Spleen (tissue), 11 donors: ENCODE measurements around the gene TACC3. TPM values are rescaled to one million over a fixed set of nuclear protein-coding genes. Genes with fewer than 3 reads are reported as not detected.

Experiments
- DNase-seq: peaks from one replicate; pipeline ENCODE4 v3.0.0-alpha.2; 2020
- H3K27ac ChIP-seq, 8 donors: fragments of 200-600 bp; sonication (generic) in 7 of 8; 1 replicate in 4 of 8; 2 replicates in 4 of 8; pipeline versions ENCODE4 v1.5.0 to v1.8.0; 2016 to 2021; ENCODE audit warnings: inconsistent platforms in 4 of 8, mild to moderate bottlenecking in 4 of 8, moderate library complexity in 1 of 8
- H3K27me3 ChIP-seq, 7 donors: fragments of 200-600 bp; sonication (generic) in 6 of 7; replicated peaks in 1 of 7; 1 replicate in 4 of 7; 2 replicates in 3 of 7; pipeline versions ENCODE4 v1.5.0 to v1.8.0; 2016 to 2021; ENCODE audit warnings: inconsistent platforms in 3 of 7, mild to moderate bottlenecking in 1 of 7
- H3K36me3 ChIP-seq, 6 donors: fragments of 200-600 bp; sonication (generic) in 5 of 6; 1 replicate in 4 of 6; 2 replicates in 2 of 6; pipeline versions ENCODE4 v1.5.0 to v1.8.0; 2016 to 2021; ENCODE audit warnings: inconsistent platforms in 2 of 6
- H3K4me1 ChIP-seq, 6 donors: fragments of 200-600 bp; sonication (generic) in 5 of 6; 1 replicate in 3 of 6; 2 replicates in 3 of 6; pipeline versions ENCODE4 v1.5.0 to v1.8.0; 2016 to 2021; ENCODE audit warnings: inconsistent platforms in 3 of 6
- H3K4me3 ChIP-seq, 8 donors: fragments of 200-600 bp; sonication (generic) in 7 of 8; 1 replicate in 4 of 8; 2 replicates in 4 of 8; pipeline versions ENCODE4 v1.5.0 to v1.8.0; 2016 to 2021; ENCODE audit warnings: inconsistent platforms in 4 of 8, mild to moderate bottlenecking in 4 of 8, moderate library complexity in 2 of 8
- H3K9me3 ChIP-seq, 8 donors: fragments of 200-600 bp; sonication (generic) in 7 of 8; 1 replicate in 4 of 8; 2 replicates in 4 of 8; pipeline versions ENCODE4 v1.5.0 to v1.8.0; 2016 to 2021; ENCODE audit warnings: inconsistent platforms in 4 of 8
- POLR2A ChIP-seq, 3 donors: fragments of 450-650 bp; IDR thresholded peaks; one replicate each; pipeline ENCODE4 v1.5.1; 2017; ENCODE audit warnings: antibody characterized with exemption in 3 of 3, mild to moderate bottlenecking in 1 of 3
- POLR2AphosphoS5 ChIP-seq, 3 donors: sonication (generic); formaldehyde crosslinking; IDR thresholded peaks; one replicate each; pipeline ENCODE4 v1.5.1; 2017; ENCODE audit warnings: antibody characterized with exemption in 3 of 3
- WGBS, 5 donors: extraction: QIAGEN DNeasy Blood & Tissue Kit in 3 of 5; methylation state at CpG; one replicate each; pipeline versions ENCODE4 v1.1.5 to v1.1.7; 2013 to 2018; 5-methylcytosine and 5-hydroxymethylcytosine counted together
- intact Hi-C: fragments of 100-400 bp; cut with DNase I; formaldehyde crosslinking; loops from one replicate; pipeline ENCODE4 v1.15.0; 2023; ENCODE audit warnings: low total_unique reads
- polyA plus RNA-seq, 3 donors: library from polyadenylated mRNA; stranded (reverse); fragments of 200-250 nt; gene quantifications; one replicate each; pipeline ENCODE4 v1.2.1, GENCODE V29; 2013
- total RNA-seq, 7 donors: library from RNA; depleted of rRNA in 3 of 7; stranded (reverse); fragments of >200 nt in 3 of 7; fragmentation: NEBNext Ultra II Directional in 4 of 7; extraction: Animal tissue kit (Norgen Biotek cat#: 25700) in 4 of 7; gene quantifications; one replicate each; pipeline versions ENCODE4 v1.1.0 to v1.2.1, GENCODE V29; 2016 to 2021
- TF ChIP-seq, protein P1 (sequence below), 11 experiments: fragments of 200-600 bp in 7 of 11; fragments of 450-650 bp in 4 of 11; sonication (generic) in 4 of 11; IDR thresholded peaks in 8 of 11; conservative IDR thresholded peaks in 3 of 11; 1 replicate in 7 of 11; 2 replicates in 4 of 11; pipeline versions ENCODE4 v1.4.0 to v1.8.0; 2016 to 2021; ENCODE audit warnings: antibody characterized with exemption in 11 of 11, inconsistent platforms in 4 of 11, mild to moderate bottlenecking in 1 of 11
- donor health status: healthy with polysubstance abuse.
- donor health status: DM: no; HTN: no; CAD: no; lungs with moderate emphysema.
- donor health status: DM: no; HTN: no; CAD: no.
- donor health status: Bipolar disorder and iron deficiency.
- donor health status: healthy.
- donor health status: DM: no; HTN: no; CAD: no.
- donor health status: DM: yes; HTN: yes; CAD: no.

Gene TACC3
- total and polyA plus RNA-seq, 10 donors, result 33.3 to 84.4 (median 53.4) TPM

DNA sequence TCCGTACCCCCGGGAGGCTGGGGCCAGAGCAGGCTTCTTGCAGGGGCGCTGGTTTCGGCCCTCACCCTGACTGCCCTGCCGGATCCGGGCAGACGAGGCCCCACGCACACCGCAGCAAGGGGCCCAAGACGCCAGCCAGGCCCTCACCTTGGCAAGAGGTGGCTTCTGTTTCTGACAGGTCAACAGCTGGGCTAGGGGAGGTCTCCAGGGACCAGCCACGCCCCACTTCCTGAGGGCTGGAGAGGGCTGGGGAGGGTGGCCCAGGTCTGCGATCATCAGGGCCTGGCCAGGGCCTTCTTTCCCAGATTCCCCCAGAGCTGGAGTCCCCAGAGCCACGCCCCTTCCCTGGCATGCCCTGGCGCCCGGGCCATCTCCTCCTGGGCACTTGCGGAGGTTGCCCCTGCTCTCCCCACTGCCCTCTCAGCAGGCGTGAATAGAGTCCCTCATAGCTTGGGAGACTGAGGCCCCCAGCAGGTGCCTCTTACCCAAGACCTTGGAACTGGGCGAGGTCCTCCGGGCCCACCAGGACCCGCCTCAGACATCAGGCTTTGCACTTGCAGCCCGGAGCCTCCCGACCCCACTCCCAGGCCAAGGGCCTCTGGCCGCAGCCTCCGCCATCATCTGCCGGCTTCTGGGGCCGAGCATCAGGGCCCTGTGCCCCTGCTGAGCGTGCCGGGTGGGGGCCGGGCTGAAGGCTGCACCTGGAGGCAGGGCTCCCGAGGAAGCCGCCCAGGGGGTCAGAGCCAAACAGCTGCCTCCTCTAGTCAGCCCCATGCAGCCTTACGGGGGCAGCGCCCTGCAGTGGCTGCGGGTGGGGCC, 65.4 kb downstream of the TACC3 start:
- H3K4me3 ChIP-seq, result no peak overlapping the region
- peaks cover 0 to 20% (median 7%) of the 10 kb centered on the region in 6 donors for H3K4me1 ChIP-seq
- intact Hi-C loops, result no loop called here
- H3K27ac ChIP-seq, result no peak overlapping the region
- TF ChIP-seq POLR2AphosphoS5 (IDR thresholded peaks at IDR 0.05), result no peak
- H3K27me3 ChIP-seq, result peaks cover 0 to under 1% (median 0%) of the 10 kb centered on the region in 7 donors
- no peaks in the 10 kb centered on the region for H3K9me3 ChIP-seq
- DNase-seq, result no peak
- no peaks in the 10 kb centered on the region for H3K36me3 ChIP-seq
- 83 to 89% (median 87%) methylated on average over 16 to 34 of the region's 34 CpGs for WGBS, 5 donors

DNA sequence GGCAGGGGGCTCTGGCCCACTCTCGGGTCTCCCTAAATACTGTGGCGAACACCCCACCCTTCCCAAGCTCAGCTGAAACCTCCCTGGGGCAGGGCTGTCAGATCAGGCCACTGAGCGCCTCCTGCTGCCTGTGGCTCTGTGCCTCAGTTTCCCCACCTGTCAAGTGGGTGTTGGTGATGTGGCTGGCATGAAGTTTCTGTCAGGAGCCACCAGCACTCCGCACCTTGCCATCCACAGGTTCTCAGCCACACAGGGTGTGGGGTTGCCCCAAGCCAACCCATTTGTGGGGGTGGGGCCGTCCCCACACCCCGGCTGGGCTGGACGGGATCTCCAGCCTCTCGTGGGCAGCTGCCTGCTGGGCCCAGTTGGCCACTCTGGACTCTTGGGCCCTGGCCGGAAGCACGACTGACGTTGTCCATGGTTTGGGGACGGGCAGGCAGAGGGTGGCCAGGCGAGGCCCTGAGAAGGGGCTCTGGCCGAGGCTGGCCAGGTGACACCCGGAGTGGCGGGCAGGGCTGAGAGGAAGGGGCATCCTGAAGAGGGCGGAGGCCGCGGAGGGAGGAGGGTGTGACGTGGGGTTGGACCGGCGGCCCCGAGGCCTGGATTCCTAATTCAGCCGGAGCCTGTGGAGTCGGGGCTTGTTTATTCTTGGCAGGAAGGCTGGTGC, 66.2 kb downstream of the TACC3 start:
- no peak for TF ChIP-seq POLR2A (IDR thresholded peaks at IDR 0.05)
- TF ChIP-seq, protein P1, sequence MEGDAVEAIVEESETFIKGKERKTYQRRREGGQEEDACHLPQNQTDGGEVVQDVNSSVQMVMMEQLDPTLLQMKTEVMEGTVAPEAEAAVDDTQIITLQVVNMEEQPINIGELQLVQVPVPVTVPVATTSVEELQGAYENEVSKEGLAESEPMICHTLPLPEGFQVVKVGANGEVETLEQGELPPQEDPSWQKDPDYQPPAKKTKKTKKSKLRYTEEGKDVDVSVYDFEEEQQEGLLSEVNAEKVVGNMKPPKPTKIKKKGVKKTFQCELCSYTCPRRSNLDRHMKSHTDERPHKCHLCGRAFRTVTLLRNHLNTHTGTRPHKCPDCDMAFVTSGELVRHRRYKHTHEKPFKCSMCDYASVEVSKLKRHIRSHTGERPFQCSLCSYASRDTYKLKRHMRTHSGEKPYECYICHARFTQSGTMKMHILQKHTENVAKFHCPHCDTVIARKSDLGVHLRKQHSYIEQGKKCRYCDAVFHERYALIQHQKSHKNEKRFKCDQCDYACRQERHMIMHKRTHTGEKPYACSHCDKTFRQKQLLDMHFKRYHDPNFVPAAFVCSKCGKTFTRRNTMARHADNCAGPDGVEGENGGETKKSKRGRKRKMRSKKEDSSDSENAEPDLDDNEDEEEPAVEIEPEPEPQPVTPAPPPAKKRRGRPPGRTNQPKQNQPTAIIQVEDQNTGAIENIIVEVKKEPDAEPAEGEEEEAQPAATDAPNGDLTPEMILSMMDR (IDR thresholded peaks at IDR 0.05 in 8 of 11, conservative IDR thresholded peaks at IDR 0.05 in 3 of 11), result no peak
- no peak for TF ChIP-seq POLR2AphosphoS5 (IDR thresholded peaks at IDR 0.05)
- Histone ChIP-seq H3K4me1 (peaks cover 0 to 22% (median 7%) of the 10 kb centered on the region in 6 donors), H3K9me3 (no peaks in the 10 kb centered on the region), H3K36me3 (no peaks in the 10 kb centered on the region), H3K27ac (no peak overlapping the region), H3K27me3 (peaks cover 0 to 8% (median 0%) of the 10 kb centered on the region in 7 donors), H3K4me3 (no peak overlapping the region)
- intact Hi-C loops, result no loop called here
- WGBS, 5 donors, result 54 to 83% (median 73%) methylated on average over 18 to 25 of the region's 25 CpGs
- no peak for DNase-seq

DNA sequence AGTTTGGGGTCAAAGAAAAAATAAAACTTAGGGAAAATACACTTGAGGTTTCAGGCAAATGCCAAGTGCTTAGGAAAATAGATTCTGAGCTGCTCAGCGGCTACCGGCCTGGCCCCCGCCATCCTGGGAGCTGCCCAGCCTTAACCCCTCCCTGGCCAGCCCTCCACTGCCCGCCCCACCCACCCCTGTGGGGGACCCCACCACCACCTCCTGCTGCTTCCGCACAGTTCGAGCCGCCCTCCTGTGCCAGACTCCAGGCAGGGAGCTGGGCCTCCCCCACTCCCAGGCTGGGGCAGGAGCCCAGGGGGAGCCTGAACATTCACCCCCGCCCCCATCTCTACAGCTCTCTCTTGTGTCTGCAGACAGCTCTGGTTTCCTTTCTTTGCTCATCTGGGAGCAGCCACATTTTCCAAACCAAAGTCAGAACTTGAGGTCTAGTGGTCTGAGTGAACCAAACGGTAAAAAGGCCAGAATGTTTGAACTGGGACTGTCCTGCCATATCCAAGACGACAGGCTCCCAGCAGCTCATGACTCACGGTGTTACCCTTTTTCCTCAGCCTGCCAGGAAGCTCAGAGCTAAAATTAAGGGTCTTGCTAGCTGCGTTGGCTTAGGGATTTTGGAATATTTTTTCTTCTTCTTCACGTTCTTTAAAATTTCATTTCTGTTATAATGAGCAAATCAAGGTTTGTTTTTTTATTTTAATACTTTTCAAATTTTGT, 67.1 kb downstream of the TACC3 start:
- 69 to 83% (median 79%) methylated on average over 13 of the region's 13 CpGs for WGBS, 5 donors
- Histone ChIP-seq H3K27me3 (peaks cover 0 to 15% (median 0%) of the 10 kb centered on the region in 7 donors), H3K9me3 (no peaks in the 10 kb centered on the region), H3K4me3 (no peak overlapping the region), H3K36me3 (no peaks in the 10 kb centered on the region), H3K4me1 (peaks cover 0 to 26% (median 8%) of the 10 kb centered on the region in 6 donors), H3K27ac (no peak overlapping the region)
- intact Hi-C loops, result no loop called here
- TF ChIP-seq POLR2AphosphoS5 (IDR thresholded peaks at IDR 0.05) (no peak), POLR2A (IDR thresholded peaks at IDR 0.05) (no peak)
- TF ChIP-seq, protein P1 (IDR thresholded peaks at IDR 0.05 in 8 of 11, conservative IDR thresholded peaks at IDR 0.05 in 3 of 11), result no peak
- no peak for DNase-seq

DNA sequence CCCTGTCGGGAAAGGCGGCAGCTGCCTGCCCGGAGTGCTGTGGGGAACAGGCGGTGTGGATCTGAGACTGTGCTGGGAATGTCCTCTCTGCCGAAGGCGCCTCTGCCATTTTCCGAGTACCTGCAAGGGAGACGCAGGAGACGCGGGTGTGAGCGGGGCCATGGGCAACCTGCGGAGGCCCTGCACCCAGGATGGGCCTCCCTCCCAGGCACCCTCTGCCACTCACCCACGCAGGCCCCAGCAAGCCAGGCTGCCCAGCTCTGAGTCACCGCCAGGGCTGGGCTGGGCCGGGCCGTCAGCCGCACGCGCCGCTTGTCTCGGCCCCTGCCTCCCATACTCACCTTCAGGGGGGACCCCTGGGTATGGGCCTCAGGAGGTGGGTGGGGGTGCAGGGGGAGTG, 68.2 kb downstream of the TACC3 start:
- Histone ChIP-seq H3K4me3 (no peak overlapping the region), H3K36me3 (no peaks in the 10 kb centered on the region), H3K9me3 (no peaks in the 10 kb centered on the region), H3K27me3 (peaks cover 0 to 26% (median 8%) of the 10 kb centered on the region in 7 donors), H3K4me1 (peaks cover 6 to 33% (median 17%) of the 10 kb centered on the region in 6 donors), H3K27ac (no peak overlapping the region)
- DNase-seq, result no peak
- intact Hi-C loops, result no loop called here
- WGBS, 5 donors, result 88 to 93% (median 91%) methylated on average over 8 to 21 of the region's 21 CpGs
- no peak for TF ChIP-seq POLR2A (IDR thresholded peaks at IDR 0.05)
- TF ChIP-seq, protein P1 (IDR thresholded peaks at IDR 0.05 in 8 of 11, conservative IDR thresholded peaks at IDR 0.05 in 3 of 11), result no peak
- no peak for TF ChIP-seq POLR2AphosphoS5 (IDR thresholded peaks at IDR 0.05)
